T-helper 2 cell (primary cell): Measurements from ENCODE around the gene RAPGEF5.

ENCODE experiments used
- DNase-seq, 5 experiments: peaks; one replicate each; pipeline versions ENCODE4 v3.0.0 to v3.0.0-alpha.2; 2012 to 2022

RAPGEF5 gene

DNA sequence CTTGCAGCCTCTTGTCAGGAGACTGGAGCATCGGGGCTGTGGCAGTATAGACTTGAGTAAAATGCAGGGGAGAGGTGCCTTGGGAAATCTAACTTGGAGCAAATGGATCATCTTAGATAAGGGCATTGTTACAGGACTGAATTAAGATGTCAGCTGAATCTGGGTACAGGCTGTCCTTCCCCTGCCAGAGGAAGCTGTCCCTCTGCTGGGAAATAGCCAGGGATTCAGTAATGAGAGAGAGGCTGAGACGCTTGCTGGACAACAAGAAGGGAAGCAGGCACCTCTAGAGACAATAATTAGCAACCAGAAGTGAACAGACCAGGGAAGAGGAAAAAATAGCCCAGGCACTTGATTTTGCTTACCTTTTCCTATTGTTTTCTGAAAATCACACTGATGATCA is 20.7 kb upstream of the RAPGEF5 start:
- DNase-seq = no peak

DNA sequence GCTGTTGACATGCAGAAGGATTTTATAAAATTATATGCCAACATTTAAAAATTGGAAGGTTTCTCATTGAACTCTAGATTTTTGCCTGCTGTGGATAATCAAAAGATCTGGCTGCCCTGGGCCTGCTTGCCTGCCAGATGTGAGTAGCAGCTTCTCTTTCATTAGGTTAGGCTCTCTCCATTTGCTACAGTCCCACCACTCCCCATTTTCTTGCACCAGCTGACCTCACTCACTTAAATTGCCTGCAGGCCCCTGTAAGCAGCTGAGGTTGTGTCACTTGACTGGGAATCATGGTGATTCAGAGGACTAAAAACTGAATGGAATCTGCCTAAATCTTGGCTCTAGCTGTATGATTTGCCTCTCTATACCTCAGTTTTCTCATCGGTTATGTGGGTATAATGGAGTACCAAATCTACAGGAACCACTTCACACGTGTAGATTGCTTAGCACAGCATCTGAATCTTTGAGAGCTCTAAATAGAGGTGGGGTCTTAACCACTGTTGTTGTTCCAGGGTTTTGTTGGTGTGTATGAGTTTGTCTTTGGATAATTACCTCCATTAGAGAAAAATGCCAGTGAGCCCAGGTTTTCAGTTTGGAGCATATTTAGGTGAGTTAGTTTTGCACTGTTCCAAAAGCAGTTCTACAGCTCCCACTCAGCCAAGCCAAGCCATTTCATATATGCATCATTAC is 18.6 kb upstream of the RAPGEF5 start:
- DNase-seq = no peak

DNA sequence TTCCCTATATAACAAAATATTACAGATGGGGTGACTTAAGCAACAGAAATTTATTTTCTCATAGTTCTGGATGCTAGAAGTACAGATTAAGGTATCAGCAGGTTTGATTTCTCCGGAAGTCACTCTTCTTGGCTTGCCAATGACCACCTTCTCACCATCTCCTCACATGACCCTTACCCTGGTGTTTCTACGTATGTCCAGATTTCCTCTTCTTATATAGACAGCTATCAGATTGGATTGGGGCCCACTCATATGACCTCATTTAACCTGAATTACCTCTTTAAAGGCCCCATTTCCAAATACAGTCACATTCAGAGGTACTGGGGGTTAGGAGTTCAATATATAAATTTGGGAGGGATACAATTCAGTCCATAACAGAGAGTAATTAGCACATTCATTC is 17.0 kb upstream of the RAPGEF5 start:
- DNase-seq = no peak

DNA sequence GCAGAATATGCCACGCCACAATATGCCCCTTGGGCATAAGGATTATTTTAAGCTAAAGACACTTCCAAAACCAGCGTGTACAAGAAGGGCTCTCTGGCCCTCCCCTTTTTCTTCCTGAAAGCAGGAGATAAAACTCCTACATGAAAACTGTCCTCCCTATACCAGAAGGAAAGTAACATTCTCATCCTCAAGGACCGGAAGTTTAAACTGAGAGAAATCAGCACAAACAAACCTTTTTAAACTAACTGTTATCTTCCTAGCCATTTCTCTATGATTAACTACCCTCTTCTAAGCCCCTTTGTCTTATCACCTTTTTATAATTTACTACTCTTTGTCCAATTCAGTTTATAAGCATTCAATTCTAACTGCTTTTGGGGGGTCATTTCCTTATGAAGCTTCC is 16.4 kb upstream of the RAPGEF5 start:
- no peak for DNase-seq

DNA sequence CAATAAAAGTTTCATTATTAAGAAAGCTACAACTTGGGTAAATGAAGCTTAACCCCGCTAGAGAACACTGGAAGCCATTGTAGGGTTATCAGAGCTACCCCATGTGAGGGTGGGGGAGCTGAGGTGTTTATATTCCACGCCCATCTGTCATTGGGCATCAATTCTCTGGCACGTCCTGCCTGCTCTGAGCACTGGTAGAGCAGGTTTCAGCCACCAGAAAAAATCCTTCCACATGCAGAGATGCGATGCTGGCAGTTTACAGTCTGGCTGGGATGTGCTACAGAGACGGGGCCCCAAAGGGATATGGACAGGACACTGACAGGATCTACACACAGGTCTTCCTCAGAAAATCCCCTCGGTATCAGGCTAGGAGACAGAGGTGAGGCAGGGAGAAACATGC is 15.9 kb upstream of the RAPGEF5 start:
- DNase-seq = no peak

DNA sequence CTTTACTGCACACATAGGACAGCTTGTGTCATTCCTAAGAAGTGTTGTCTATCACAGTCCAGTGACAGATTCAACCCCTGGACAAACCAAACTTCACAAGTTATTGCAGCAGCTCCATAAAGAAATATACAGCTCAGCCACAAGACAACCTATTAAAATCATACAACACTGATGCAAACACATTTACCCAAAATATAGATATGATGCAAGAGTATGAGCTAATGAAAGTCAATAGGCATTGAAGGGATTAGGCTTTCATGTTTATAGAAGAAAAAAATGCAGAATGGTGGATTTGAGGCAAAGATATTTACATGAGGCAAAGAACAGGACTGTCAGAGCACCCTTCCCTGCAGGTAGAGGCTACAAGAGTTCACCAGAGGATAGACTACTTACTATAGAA is 14.9 kb upstream of the RAPGEF5 start:
- DNase-seq = no peak

DNA sequence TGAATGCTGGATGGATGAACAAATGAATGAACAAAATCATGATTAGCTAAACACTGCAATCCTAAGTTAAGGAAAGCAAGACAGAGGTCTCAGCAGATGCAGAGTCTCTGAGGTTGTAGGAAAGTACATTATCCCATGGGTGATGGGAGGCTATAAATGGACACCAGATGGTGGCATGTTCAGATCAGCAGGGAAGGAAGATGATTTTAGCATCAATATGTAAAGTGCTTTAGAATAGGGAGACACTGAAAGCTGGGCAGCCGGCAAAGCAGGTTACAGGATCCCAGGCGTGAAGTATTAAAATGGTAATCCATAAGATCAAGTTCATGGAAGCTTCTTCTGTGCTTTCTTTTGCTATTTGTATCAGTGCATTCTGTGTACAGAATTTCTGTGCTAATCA is 7.9 kb upstream of the RAPGEF5 start:
- DNase-seq = no peak

DNA sequence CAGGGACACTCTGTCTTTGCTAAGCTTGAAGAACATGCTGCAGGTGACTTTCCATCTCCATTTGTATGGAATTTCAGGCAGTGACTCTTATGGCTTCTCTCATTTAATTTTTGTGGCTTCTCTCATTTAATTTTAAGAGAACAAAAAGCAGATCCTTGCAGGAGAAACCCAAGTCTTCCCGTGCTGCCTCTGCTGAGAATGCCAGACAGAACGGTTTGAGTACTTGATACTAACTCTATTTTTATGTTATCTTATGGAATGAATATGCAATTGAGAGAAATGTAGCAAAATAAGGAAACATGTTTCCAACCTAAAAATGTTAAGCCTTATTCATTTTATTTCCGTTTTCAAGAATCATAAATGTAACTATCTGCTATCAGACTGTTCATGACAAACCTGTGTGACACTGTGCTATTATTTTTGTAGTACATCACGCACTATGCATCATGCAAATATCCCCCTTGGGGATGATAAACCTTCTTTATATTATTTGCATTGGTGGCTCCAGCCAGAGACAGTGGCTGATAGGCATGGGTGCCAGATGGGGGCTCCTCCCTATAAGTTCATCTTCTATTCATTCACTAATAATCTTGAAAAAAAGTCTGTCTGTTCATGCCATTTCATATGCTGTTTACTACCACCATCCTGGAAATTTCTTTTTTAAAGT is 6.9 kb upstream of the RAPGEF5 start:
- no peak for DNase-seq

DNA sequence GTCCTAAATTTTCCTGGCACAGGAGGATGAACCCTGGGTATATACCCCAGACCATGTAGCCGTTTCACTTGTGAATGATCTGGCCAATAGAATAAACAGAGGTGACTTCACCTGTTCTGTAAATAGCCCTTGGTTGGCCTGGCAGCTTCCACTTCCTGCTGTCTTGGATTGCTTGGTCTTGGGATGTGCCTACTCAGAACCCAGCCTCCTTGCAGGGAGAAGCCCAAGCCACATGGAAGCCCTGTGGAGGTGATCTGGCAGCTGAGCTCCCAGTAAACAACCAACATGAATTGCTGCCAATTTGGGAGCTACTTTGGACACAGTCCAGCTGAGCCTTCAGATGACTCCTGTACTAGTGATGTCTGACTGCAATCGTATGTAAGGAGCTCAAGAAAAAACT is 4.8 kb upstream of the RAPGEF5 start:
- DNase-seq = no peak

DNA sequence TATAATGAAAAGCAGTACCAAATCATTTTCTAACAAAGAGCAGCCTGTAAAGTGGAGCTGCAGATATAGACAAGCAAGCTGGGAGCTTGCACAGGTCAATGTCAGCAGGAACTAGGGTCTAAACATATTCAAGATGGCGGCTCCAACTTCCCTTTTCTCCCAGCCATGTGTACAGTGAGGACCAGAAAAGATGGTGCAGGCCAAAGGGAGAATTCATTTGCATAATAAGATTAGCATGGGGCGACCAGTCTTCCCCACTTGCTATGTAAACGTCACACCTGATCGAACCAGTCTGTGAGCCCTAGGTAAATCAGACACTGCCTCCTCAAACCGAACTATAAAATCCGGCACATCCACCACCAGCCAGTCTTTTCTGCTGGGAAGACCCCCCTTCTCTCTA is 4.4 kb upstream of the RAPGEF5 start:
- DNase-seq = no peak

DNA sequence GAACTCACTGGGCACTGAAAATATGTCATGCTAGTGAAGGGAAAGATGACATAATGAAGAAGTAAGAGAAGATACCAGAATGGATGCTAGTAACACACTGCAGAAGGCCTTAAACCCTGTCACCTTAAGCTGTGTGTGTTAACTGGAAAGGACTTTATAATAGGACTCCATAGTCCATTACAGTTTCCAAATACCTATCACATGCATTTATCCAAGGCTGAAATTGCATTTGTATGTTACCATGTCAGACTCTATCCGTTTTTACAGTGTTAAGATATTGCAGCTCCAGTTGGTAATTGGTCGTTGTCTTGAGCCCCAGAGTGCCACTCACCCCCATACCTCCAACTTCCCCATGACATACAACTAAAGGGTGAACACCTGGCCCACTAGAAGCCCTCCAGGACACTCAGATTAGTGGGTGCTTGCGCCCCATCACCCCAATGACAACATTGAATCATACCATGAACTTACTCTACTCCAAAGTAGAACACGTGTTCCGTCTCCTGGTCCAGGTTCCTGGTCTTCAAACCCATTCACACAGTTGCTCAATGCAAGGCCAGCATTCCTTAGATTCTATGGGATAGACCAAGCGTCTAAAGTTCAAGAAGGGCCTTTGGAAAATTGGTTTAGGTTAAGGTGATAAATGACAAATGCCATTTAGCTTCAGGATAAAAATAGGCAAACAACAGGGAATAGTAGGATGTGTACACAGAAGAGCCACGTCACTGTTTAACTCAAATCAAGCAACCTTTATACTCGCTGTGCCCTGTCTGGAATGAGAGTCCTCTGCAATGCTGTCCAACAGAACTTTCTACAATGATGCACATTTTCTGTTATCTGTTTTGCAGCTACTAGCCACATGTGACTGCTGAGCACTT is 2.1 kb upstream of the RAPGEF5 start:
- DNase-seq = no peak

DNA sequence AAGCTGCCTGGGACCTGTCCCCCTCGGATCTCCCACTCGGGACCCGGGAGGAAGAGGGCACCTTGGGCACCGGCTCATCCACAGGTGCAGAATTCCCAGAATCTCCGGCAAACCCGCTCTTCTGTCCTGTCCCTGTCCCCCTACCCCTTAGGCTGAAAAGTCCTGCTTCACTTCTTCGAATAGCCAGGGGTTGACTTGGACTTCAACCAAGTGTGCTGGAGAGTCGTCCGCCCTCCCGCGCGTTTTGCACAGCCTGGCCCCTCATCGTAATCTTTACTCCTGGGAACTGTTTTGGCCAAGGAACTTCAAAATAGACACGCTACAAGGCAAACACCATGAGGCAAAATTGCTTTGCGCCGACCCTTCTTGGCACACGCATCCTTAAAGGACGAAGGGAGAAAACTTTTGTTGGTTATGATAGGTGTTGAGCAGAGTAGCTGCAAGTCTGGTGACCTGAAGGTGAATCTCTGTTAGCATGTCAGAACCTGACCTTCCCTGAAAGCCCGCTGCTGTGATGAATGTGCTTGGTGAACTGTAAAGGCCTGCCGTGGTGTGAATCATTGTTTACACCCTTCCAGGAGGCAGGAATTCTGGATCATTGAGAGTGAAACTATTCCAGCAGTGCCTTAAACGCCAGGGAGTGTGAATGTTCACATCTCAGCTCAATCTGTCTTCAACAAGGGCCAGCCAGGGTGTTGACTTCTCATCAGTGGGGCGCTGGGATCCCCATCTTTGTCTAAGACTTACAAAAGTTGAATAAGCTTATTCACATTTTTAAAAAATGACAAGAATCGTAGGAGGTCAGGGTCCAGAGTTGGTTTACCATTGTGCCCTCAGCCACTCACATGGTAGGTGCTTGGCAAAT is 589 bp upstream of the RAPGEF5 start:
- DNase-seq = no peak

DNA sequence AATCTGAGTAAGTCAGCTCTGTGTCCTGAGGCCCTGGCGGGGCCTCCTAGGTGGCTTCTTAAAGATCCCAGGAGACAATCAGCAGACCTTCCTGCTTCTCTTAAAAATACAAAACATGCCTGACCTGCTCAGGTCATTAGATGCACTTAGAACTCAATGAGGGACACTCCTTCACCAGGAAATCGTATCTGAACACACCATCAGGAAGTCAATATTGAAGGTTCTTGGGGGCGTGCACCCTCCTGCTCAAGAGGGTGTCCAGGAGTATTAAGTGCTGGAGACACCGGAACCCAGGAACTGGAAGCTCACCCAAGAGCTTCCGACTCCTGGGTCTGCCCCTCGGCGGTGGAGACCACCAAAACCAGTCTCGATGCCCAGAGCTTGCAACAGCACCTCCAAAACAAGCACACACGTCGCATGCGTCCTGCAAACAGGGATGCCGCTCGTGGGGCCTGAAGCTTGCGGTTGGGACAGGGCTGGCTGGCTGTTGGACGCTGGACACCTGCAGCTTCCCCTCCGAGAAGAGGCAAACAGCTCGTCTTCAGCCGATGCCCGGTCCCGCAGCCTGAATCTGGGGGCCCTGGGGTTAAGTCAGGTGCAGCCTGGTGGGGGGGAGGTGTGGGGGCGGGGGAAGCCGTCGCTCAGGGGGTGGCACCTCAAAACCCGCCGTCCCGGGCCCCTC is 803 bp downstream of the RAPGEF5 start:
- no peak for DNase-seq

DNA sequence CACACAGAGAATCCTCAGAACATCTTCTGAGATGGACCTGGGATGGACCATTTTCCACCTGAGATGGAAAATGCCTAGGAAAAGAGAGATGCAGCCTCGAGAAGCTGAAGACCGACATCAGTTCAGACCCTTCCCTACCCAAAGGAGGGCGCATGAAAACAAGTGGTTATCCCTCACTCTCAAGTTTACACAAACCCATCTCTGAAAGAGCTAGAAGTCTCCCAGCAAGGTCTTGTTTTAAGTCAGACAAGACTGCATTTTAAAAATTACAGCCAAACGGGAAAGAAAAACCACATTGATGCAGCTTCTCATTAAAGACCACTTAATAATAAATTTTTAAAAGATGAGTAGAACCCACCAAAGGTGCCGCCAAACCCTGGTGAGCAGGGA is 1.3 kb downstream of the RAPGEF5 start:
- DNase-seq = no peak

DNA sequence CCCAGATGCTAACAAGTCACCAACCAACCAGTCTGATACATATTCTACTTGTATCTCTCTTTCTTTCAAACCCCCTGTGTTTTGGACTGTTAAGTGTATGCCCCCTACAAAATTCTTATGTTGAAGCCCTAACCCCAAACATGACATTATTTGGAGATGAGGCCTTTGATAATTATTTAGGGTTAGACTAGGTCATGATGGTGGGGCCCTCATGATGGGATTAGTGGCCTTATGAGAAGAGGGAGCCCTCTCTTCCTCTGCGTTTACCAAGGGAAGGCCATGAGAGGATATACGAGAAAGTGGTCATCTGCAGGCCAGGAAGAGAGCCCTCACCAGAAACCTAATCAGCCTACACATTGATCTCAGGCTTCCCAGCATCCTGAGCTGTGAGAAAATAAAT is 2.5 kb downstream of the RAPGEF5 start:
- no peak for DNase-seq

DNA sequence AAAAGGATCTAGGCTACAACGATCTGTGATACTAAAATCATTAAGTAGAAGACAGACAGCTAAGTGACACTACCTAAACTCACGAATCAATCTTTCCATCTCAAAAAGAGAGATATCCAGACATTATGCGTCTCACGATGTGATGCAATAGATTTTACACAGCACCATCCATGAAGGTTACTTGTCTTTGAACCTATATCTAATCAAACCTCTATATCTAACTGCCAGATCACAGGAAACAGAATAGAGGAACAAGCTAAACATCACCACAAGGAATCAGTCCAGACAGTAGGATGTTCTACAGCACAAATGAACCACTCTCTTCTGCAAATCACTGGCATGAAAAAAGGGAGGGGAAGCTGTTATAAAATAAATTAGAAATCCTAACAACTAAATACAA is 4.1 kb downstream of the RAPGEF5 start:
- DNase-seq = no peak

DNA sequence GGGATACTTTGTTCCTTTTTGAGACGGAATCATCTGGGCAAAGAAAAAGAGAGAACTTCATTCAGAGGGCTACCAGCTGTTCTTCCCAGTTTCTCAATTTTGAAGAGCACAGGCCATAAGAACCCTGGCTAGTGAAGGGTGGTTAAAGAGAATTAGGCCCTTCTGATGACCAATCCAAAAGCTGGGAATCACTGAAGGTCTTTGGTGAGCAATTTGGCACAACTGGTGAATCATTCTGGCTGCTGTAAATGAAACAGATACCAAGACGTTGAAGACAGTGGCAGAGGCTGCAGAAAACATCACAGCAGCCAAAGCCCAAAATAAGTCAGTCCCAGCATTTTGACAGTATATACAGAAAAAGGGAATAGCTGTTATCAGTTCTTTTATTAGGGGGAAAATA is 5.1 kb downstream of the RAPGEF5 start:
- no peak for DNase-seq

DNA sequence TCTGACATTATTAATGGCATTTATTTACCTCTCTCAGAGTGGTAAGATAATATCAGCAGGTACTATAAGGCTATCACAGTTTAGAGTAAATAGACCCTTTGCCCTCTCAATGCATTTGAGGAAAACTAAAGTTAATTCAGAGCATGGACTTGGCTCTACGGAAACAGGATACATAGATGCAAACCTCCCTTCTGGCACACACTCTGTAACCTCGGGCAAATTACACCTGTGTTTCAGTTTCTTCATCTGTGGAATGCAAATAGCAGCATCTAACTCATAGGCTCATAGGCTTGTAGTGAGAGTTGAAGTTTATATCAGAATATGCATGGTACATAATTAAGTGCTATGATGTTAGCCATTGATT is 5.6 kb downstream of the RAPGEF5 start:
- no peak for DNase-seq

DNA sequence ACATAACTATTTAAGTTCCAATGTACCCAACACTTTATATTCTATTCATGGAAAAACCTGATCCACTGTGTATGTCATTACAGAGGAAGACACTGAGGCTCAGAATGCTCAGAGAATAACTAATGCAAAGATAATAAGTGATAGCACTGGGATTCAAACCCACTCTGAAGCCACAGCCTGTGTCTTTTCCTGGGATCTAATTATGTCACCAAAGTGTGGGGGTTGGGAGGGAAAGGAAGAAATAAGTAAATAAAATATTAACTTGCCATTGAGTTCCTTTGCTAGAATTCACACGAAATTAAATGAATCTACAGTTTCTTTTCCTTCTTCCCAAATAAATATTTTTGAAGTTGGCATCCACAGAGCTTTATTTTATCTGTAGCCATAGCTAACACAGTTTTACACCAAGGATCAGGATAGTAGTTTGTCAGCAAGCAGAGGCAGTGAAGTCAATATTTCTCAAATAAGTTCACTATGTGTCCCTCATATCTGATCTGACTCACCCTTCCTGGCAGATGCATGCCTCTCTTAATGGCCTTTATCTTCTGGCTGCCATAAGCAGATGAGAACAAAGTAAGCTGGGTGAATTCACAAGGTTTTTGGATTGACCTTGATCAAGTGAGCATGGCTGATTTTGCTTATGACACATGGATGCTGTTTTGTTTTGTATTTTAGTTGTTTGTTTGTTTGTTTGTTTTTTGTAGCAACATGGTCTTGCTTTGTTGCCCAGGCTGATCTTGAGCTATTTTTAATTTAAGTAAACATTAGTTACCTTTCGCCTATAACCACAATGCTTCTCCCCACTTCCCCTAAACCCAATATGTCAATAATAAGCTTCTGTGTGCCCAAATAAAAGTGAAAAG is 6.3 kb downstream of the RAPGEF5 start:
- DNase-seq = no peak

DNA sequence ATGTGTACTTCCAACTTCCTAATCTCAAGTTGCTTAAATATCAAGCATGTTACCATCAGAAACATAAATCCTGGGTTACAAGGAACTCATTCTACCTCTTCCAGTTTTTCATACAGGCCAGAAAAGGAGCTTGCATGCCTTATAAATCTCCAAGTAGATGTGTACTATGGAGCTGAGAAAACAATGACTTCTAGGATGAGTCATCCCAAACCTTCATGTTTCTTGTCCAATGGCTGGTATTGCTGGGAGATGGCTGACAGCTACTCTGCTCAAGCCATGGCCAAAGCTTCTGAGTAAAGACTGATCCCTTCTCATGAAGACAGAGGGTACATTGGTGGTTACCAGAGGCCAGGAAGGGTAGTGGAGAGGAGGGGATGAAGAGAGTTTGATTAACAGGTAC is 8.6 kb downstream of the RAPGEF5 start:
- DNase-seq = no peak

DNA sequence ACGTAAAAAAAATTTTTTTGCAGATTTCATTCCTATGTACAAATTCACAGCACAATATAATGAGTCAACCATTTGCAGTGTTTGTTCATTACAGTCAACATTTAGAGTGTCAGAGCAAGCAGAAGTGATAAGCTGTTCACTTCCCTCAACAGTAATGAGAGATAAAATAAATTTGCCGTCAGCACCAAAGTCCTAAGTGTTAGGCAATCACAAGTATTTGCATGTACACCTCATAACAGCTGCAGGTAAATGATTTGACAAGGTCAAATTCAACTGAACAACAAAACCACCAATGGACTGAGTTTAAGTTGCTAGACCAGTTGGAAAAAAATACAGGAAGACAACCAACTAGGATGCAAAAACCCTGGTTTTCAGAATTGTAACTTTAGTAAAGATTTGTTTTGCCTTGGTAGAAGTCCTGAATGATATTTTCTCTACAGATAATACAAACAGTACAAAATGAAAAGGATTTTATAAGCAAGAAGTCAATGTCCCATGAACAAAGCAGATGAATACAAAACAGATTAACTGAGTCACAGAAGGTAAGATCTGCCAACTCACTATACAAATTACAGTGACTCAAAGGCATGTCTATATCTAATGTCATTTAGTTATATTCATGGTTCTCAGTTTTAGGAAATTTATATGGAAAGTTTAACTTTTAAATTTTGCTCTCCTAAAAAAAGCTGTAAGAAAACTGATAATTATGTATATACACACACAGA is 10.4 kb downstream of the RAPGEF5 start:
- no peak for DNase-seq
